Upper lobe of left lung (tissue), 6 donors: ENCODE results near the gene KLHL12. TPM values are rescaled to one million over a fixed set of nuclear protein-coding genes. Genes with fewer than 3 reads are reported as not detected.
"Not testable (repeated sequence)": the region's sequence is repeated elsewhere in the genome, so short reads cannot be mapped to it uniquely, and the experiment has no call there.

Source experiments
- ATAC-seq, 2 donors: fragments of 200-7000 bp; cut with Tn5 transposase; one replicate each; pipeline ENCODE4 v1.9.1; 2022; ENCODE audit warnings: mild to moderate bottlenecking in 2 of 2, moderate library complexity in 2 of 2; ENCODE audit not compliant: low FRiP score in 2 of 2
- DNase-seq, 2 donors: peaks; one replicate each; pipeline ENCODE4 v3.0.0-alpha.2; 2019 to 2020
- H3K27ac ChIP-seq, 4 donors: fragments of 200-600 bp; sonication (generic); one replicate each; pipeline ENCODE4 v1.5.1; 2016 to 2019
- H3K27me3 ChIP-seq, 4 donors: fragments of 200-600 bp; sonication (generic); one replicate each; pipeline ENCODE4 v1.5.1; 2017 to 2019
- H3K36me3 ChIP-seq, 4 donors: fragments of 200-600 bp; sonication (generic); one replicate each; pipeline ENCODE4 v1.5.1; 2016 to 2019
- H3K4me1 ChIP-seq, 4 donors: fragments of 200-600 bp; sonication (generic); one replicate each; pipeline ENCODE4 v1.5.1; 2018 to 2019
- H3K4me3 ChIP-seq, 4 donors: fragments of 200-600 bp; sonication (generic); one replicate each; pipeline ENCODE4 v1.5.1; 2017 to 2019; ENCODE audit warnings: mild to moderate bottlenecking in 2 of 4, moderate library complexity in 1 of 4
- H3K9me3 ChIP-seq, 4 donors: fragments of 200-600 bp; sonication (generic); one replicate each; pipeline ENCODE4 v1.5.1; 2018 to 2019
- EP300 ChIP-seq, 4 donors: sonication (generic); formaldehyde crosslinking; IDR thresholded peaks; one replicate each; pipeline ENCODE4 v1.5.1; 2017; ENCODE audit warnings: antibody characterized with exemption in 4 of 4, control low read depth in 2 of 4
- POLR2A ChIP-seq, 4 donors: fragments of 450-650 bp; IDR thresholded peaks; one replicate each; pipeline ENCODE4 v1.5.1; 2016 to 2017; ENCODE audit warnings: antibody characterized with exemption in 4 of 4, mild to moderate bottlenecking in 2 of 4
- POLR2AphosphoS5 ChIP-seq, 2 donors: sonication (generic); formaldehyde crosslinking; IDR thresholded peaks; one replicate each; pipeline ENCODE4 v1.5.1; 2017; ENCODE audit warnings: antibody characterized with exemption in 2 of 2
- WGBS, 2 donors: methylation state at CpG; one replicate each; pipeline ENCODE4 v1.1.5; 2017 to 2018; 5-methylcytosine and 5-hydroxymethylcytosine counted together
- total RNA-seq, 6 donors: library from RNA; depleted of rRNA in 4 of 6; stranded (reverse); fragments of >200 nt in 4 of 6; gene quantifications; one replicate each; pipeline versions ENCODE4 v1.1.0 to v1.2.1, GENCODE V29; 2016 to 2021
- TF ChIP-seq, protein P1 (sequence below), 6 experiments: fragments of 450-650 bp in 4 of 6; fragments of 200-600 bp in 2 of 6; sonication (generic) in 2 of 6; IDR thresholded peaks; one replicate each; pipeline ENCODE4 v1.5.1; 2016 to 2019; ENCODE audit warnings: antibody characterized with exemption in 6 of 6
- donor health status: DM: no; HTN: no; CAD: no; lungs with moderate emphysema.
- donor health status: DM: no; HTN: yes; CAD: no; lungs with severe emphysema.

Gene KLHL12
- total RNA-seq, 6 donors from 2014 or later, result 12.0 to 25.1 (median 19.9) TPM

DNA sequence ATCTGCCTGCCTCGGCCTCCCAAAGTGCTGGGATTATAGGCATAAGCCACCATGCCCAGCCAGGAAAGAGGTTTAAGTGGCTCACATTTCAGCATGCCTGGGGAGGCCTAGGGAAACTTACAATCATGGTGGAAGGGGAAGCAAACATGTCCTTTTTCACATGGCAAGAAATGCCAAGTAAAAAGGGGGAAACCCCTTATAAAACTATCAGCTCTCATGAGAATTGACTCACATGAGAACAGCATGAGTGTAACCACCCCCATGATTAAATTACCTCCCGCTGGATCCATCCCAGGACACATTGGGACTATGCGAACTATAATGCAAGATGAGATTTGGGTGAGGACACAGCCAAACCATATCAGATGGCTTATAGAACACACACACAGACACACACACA, 8.8 kb upstream of the KLHL12 start:
- no peaks in the 10 kb centered on the region for H3K4me1 ChIP-seq
- H3K4me3 ChIP-seq, result no peak overlapping the region
- no peak for DNase-seq
- WGBS, 2 donors, result 78 to 83% methylated on average over 3 of the region's 3 CpGs
- no peak overlapping the region for H3K27ac ChIP-seq
- H3K27me3 ChIP-seq, result no peaks in the 10 kb centered on the region
- no peaks in the 10 kb centered on the region for H3K9me3 ChIP-seq
- no peak for ATAC-seq
- peaks cover 6 to 17% (median 8%) of the 10 kb centered on the region in 4 donors for H3K36me3 ChIP-seq
- no peak for TF ChIP-seq POLR2AphosphoS5 (IDR thresholded peaks at IDR 0.05)
- no peak for TF ChIP-seq EP300 (IDR thresholded peaks at IDR 0.05)

DNA sequence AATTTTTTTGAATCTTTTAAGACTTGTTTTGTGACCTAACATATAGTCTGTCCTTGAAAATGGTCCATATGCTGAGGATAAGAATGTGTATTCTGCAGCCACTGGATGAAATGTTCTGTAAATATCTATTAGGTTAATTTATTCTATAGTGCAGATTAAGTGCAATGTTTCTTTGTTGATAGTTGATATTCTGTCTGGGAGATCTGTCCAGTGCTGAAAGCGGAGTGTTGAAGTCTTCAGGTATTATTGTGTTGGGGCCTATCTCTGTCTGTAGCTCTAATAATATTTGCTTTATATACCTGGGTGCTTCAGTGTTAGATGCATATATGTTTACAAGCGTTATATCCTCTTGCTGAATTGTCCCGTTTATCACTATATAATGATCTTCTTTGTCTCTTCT, 7.7 kb upstream of the KLHL12 start:
- peaks cover 0 to 7% (median 0%) of the 10 kb centered on the region in 4 donors for H3K36me3 ChIP-seq
- no peak overlapping the region for H3K4me3 ChIP-seq
- no peaks in the 10 kb centered on the region for H3K4me1 ChIP-seq
- H3K27ac ChIP-seq, result no peak overlapping the region
- DNase-seq (no peak), ATAC-seq (no peak)
- no peaks in the 10 kb centered on the region for H3K9me3 ChIP-seq
- TF ChIP-seq POLR2AphosphoS5 (IDR thresholded peaks at IDR 0.05) (no peak), EP300 (IDR thresholded peaks at IDR 0.05) (no peak), POLR2A (IDR thresholded peaks at IDR 0.05) (no peak)
- TF ChIP-seq, protein P1, sequence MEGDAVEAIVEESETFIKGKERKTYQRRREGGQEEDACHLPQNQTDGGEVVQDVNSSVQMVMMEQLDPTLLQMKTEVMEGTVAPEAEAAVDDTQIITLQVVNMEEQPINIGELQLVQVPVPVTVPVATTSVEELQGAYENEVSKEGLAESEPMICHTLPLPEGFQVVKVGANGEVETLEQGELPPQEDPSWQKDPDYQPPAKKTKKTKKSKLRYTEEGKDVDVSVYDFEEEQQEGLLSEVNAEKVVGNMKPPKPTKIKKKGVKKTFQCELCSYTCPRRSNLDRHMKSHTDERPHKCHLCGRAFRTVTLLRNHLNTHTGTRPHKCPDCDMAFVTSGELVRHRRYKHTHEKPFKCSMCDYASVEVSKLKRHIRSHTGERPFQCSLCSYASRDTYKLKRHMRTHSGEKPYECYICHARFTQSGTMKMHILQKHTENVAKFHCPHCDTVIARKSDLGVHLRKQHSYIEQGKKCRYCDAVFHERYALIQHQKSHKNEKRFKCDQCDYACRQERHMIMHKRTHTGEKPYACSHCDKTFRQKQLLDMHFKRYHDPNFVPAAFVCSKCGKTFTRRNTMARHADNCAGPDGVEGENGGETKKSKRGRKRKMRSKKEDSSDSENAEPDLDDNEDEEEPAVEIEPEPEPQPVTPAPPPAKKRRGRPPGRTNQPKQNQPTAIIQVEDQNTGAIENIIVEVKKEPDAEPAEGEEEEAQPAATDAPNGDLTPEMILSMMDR (IDR thresholded peaks at IDR 0.05), result no peak
- no peaks in the 10 kb centered on the region for H3K27me3 ChIP-seq
- WGBS, 2 donors, result 88 to 92% methylated on average over 3 of the region's 3 CpGs

DNA sequence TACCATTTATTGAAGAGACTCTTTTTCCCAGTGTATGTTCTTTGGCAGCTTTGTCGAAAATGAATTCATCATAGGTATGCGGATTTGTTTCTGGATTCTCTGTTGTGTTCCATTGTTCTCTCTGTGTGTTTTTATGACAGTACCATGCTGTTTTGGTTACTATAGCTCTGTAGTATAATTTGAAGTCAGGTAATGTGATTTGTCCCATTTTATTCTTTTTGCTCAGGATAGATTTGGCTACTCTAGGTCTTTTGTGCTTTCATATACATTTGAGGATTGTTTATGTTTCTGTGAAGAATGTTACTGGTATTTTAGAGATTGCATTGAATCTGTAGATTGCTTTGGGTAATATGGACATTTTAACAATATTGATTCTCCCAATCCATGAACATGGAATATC, 5.4 kb upstream of the KLHL12 start:
- Histone ChIP-seq H3K4me3 (no peak overlapping the region), H3K27ac (no peak overlapping the region), H3K4me1 (peaks cover 0 to 4% (median 0%) of the 10 kb centered on the region in 4 donors), H3K27me3 (no peaks in the 10 kb centered on the region), H3K36me3 (no peaks in the 10 kb centered on the region), H3K9me3 (no peaks in the 10 kb centered on the region)
- no peak for ATAC-seq
- WGBS, 2 donors, result 92 to 93% methylated on average over 2 of the region's 2 CpGs
- TF ChIP-seq POLR2A (IDR thresholded peaks at IDR 0.05) (no peak), POLR2AphosphoS5 (IDR thresholded peaks at IDR 0.05) (no peak)
- TF ChIP-seq, protein P1 (IDR thresholded peaks at IDR 0.05), result no peak
- DNase-seq, result no peak

DNA sequence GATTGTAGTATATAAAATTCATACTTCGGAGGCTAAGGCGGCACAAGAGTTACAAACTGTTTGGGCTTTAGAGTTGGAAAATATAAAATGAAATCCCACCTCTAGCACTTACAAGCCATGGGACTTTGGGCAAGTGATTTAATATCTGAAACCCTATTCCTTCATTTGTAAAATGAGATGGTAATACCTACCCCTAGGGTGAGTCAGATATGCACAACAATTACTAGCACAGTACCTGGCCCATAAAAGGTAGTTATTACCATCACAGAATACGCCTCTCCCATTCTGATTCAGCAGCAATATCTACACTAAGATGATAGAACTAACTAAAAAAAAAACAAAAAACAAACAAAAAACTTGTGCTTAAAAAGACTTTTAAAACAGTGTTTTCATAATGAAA, 3.5 kb downstream of the KLHL12 start:
- Histone ChIP-seq H3K4me3 (no peak overlapping the region), H3K27ac (no peak overlapping the region), H3K9me3 (no peaks in the 10 kb centered on the region), H3K36me3 (peaks cover 3 to 29% (median 10%) of the 10 kb centered on the region in 4 donors), H3K4me1 (peaks cover 10 to 20% (median 18%) of the 10 kb centered on the region in 4 donors), H3K27me3 (no peaks in the 10 kb centered on the region)
- DNase-seq, result no peak
- 91 to 94% methylated on average over 3 of the region's 3 CpGs for WGBS, 2 donors
- no peak for ATAC-seq
- TF ChIP-seq, protein P1 (IDR thresholded peaks at IDR 0.05), result no peak
- TF ChIP-seq POLR2A (IDR thresholded peaks at IDR 0.05) (no peak), POLR2AphosphoS5 (IDR thresholded peaks at IDR 0.05) (no peak)

DNA sequence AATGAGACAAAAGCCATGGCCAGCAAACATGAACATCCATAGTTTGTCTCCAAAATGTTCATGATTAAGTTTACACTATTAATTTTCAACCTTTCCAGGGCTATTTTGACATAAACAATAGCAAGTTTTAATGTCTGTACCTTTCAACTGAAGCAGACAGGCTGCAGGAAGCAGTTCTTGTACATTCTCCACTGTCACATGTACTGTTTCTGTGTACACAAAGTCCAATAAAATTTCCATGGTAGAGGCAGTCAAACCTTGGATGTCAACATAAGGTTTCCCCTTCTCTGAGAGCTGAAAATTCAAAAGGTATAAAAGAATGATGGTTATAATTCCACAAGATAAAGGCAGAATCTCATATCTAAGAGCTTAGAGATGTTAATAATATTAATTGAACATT, 7.4 kb downstream of the KLHL12 start:
- H3K27me3 ChIP-seq, result no peaks in the 10 kb centered on the region
- H3K4me3 ChIP-seq, result no peak overlapping the region
- TF ChIP-seq POLR2AphosphoS5 (IDR thresholded peaks at IDR 0.05), result no peak
- TF ChIP-seq EP300 (IDR thresholded peaks at IDR 0.05), result no peak
- no peaks in the 10 kb centered on the region for H3K9me3 ChIP-seq
- DNase-seq (no peak), ATAC-seq (no peak)
- no peak overlapping the region for H3K27ac ChIP-seq
- peaks cover 4 to 9% (median 7%) of the 10 kb centered on the region in 4 donors for H3K4me1 ChIP-seq
- H3K36me3 ChIP-seq, result peaks cover 8 to 68% (median 45%) of the 10 kb centered on the region in 4 donors

DNA sequence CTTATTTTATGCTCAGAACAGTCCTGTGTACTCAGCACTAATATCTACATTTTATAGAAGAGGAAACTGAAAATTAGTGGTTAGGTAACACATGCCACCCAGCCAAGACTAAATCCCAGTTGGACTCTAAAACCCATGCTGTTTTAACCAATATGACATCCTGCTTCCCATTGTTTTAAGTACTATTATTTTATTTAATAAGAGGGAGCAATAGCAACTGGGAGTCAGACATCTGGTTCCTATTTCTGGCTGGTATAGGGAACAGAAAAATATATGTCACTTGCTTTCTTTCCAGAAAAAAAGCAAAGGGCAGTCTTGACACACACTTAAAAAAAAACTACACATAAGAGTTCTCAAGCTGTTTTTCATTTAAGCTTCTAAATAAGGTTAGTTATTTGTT, 11.9 kb downstream of the KLHL12 start:
- no peak overlapping the region for H3K4me3 ChIP-seq
- H3K36me3 ChIP-seq, result peaks cover 14 to 97% (median 73%) of the 10 kb centered on the region in 4 donors
- no peak overlapping the region for H3K27ac ChIP-seq
- ATAC-seq (no peak), DNase-seq (no peak)
- no peaks in the 10 kb centered on the region for H3K9me3 ChIP-seq
- H3K27me3 ChIP-seq, result no peaks in the 10 kb centered on the region
- TF ChIP-seq POLR2A (IDR thresholded peaks at IDR 0.05) (no peak), POLR2AphosphoS5 (IDR thresholded peaks at IDR 0.05) (no peak), EP300 (IDR thresholded peaks at IDR 0.05) (no peak)
- TF ChIP-seq, protein P1 (IDR thresholded peaks at IDR 0.05), result no peak
- H3K4me1 ChIP-seq, result no peaks in the 10 kb centered on the region

DNA sequence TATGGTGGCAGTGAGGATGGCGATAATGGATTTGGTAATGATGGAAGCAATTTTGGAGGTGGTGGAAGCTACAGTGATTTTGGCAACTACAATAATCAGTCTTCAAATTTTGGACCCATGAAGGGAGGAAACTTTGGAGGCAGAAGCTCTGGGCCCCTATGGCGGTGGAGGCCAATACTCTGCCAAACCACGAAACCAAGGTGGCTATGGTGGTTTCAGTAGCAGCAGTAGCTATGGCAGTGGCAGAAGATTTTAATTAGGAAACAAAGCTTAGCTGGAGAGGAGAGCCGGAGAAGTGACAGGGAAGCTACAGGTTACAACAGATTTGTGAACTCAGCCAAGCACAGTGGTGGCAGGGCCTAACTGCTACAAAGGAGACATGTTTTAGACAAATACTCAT, 14.6 kb downstream of the KLHL12 start:
- ATAC-seq, H3K27ac ChIP-seq, H3K4me3 ChIP-seq, DNase-seq, H3K27me3 ChIP-seq, H3K4me1 ChIP-seq, H3K9me3 ChIP-seq: not testable (repeated sequence)
- H3K36me3 ChIP-seq, result peaks cover 26 to 100% (median 77%) of the 10 kb centered on the region in 4 donors
- WGBS, 2 donors, result 85 to 88% methylated on average over 4 of the region's 4 CpGs
